Stimulated activated CD8-positive, alpha-beta memory T cell treated with anti-CD3 and anti-CD28 coated beads, Interleukin-7, amount 100 ng/mL, for 24 hours (primary cell): ENCODE measurements around the gene MDC1.
"Not testable (repeated sequence)": the region's sequence is repeated elsewhere in the genome, so short reads cannot be mapped to it uniquely, and the experiment has no call there.

ENCODE experiments used
- DNase-seq: peaks from one replicate; pipeline ENCODE4 v3.0.0-alpha.2; 2020; ENCODE audit warnings: low read depth

The MDC1 gene

GRCh38 chr6:30717129-30717844 is at the start of gene MDC1:
TSS of gene MDC1 (minus strand) at chr6:30717281. CDS start at chr6:30715175, 2,106 bp downstream.
- peak; percentile 93 for DNase-seq

GRCh38 chr6:30766461-30767157 is 49.5 kb upstream of the MDC1 start:
- DNase-seq, result no peak

- not testable (repeated sequence) for DNase-seq
Observed at GRCh38 chr6:30765495-30765894, 48.4 kb upstream of the MDC1 start.

GRCh38 chr6:30764490-30765043 is 47.5 kb upstream of the MDC1 start:
- not testable (repeated sequence) for DNase-seq

GRCh38 chr6:30763618-30764489 is 46.8 kb upstream of the MDC1 start:
- no peak for DNase-seq

- DNase-seq, result no peak
Observed at GRCh38 chr6:30763155-30763617, 46.1 kb upstream of the MDC1 start.

GRCh38 chr6:30761791-30762429 is 44.8 kb upstream of the MDC1 start:
- DNase-seq, result no peak

- no peak for DNase-seq
Observed at GRCh38 chr6:30760549-30760948, 43.5 kb upstream of the MDC1 start.

- DNase-seq, result no peak
Observed at GRCh38 chr6:30759575-30760239, 42.6 kb upstream of the MDC1 start.

- DNase-seq, result no peak
Observed at GRCh38 chr6:30757261-30757904, 40.3 kb upstream of the MDC1 start.

GRCh38 chr6:30756405-30757003 is 39.4 kb upstream of the MDC1 start:
- DNase-seq, result not testable (repeated sequence)

GRCh38 chr6:30754631-30755030 is 37.5 kb upstream of the MDC1 start:
- no peak for DNase-seq

- DNase-seq, result no peak
Observed at GRCh38 chr6:30752157-30752927, 35.3 kb upstream of the MDC1 start.

- DNase-seq, result no peak
Observed at GRCh38 chr6:30750379-30750668, 33.2 kb upstream of the MDC1 start.

GRCh38 chr6:30749554-30750378 is 32.7 kb upstream of the MDC1 start:
- DNase-seq, result no peak

- DNase-seq, result no peak
Observed at GRCh38 chr6:30748851-30749540, 31.9 kb upstream of the MDC1 start.

- no peak for DNase-seq
Observed at GRCh38 chr6:30747902-30748769, 31.1 kb upstream of the MDC1 start.
